ENCODE data around the gene COCH.

The COCH gene
- 0.05 to 1.2 (median 0.14) reads per million in 3 experiments for total RNA-seq

DNA sequence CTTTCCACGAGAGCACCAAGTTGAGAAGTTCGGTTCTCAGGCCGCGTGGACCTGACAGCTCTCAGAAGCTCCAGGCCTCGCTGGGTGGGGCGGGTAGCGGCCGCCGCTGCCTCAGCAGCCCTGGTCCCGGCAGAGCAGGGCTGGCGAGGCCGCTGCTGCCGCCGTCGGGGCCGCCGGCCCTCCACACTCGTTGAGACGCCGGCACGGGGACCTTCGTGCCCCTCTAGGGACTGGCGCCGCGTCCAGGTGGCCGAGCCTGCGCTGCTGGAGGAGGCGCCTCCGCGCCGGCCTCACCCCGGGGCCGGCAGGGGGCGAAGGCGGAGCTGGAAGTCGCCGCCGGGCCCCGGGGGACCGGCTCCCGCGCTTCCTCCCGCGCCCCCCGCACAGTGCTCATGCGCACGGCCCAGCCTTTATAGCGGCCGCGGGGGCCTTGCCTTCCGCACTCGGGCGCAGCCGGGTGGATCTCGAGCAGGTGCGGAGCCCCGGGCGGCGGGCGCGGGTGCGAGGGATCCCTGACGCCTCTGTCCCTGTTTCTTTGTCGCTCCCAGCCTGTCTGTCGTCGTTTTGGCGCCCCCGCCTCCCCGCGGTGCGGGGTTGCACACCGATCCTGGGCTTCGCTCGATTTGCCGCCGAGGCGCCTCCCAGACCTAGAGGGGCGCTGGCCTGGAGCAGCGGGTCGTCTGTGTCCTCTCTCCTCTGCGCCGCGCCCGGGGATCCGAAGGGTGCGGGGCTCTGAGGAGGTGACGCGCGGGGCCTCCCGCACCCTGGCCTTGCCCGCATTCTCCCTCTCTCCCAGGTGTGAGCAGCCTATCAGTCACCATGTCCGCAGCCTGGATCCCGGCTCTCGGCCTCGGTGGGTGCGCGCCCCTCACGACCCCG is at the start of gene COCH:
TSS of gene COCH (plus strand) at position 440 of the 879 bp plus-strand sequence. CDS start at position 820, 380 bp downstream.
- peak; percentile 1 for DNase-seq

DNA sequence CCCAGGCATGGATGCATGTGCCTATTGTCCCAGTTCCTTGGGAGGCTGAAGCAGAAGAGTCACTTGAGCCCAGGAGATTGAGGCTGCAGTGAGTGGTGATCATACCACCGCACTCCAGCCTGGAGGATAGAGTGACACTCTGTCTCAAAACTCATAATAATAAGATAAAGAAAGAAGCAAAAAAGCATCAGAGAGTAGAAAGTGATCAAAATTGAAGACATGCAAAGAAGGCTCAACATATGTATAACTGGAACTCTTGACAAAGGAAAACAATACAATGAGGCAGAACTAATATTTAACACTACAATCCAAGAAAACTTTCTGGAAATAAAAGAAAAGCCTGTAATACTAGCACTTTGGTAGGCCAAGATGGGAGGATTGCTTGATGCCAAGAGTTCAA is 48.3 kb upstream of the COCH start:
- DNase-seq, result no peak

DNA sequence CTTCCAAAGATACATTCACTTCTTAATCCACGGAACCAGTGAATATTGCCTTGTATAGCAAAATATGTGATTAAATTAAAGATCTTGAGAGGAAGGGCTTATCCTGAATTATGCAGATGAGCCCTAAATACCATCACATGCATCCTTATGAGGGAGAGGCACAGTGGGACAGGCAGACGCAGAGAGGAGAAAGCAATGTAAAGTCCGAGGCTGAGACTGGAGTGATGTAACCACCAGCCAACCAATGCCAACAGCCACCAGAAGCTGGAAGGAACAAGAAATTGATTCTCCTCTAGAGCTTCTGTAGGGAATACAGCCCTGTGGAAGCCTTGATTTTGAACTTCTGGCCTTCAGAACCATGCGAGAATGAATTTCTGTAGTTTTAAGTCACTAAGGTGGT is 44.5 kb upstream of the COCH start:
- DNase-seq, result no peak

DNA sequence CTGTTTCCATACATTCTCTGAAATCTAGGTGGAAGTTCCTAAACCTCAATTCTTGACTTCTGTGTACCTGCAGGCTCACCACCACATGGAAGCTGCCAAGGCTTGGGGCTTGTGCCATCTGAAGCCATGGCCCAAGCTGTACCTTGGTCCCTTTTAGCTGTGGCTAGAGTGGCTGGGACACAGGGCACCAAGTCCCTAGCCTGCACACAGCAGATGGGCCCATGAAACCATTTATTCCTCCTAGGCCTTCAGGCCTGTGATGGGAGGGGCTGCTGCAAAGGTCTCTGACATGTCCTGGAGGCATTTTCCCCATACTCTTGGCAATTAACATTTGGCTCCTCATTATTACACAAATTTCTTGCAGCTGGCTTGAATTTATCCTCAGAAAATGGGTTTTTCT is 40.0 kb upstream of the COCH start:
- DNase-seq, result no peak

DNA sequence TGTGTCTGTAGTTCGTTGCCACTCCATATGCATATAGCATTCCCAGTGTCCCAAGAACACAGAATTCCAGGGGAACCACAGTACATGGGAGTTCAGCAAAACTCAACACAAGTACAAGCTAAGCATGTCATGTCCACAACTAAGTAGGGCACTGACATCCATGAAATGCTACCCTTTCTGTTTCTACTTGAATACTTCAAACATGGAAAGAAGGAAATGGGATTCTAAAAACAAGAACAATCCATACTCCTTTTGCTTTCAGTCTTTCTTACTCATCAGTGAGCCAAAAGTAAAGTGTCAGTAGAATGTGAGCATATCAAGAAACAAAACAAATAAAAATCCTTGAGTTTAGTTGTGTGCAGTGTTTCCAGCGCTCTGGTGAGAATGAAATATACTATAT is 36.0 kb upstream of the COCH start:
- DNase-seq, result no peak

DNA sequence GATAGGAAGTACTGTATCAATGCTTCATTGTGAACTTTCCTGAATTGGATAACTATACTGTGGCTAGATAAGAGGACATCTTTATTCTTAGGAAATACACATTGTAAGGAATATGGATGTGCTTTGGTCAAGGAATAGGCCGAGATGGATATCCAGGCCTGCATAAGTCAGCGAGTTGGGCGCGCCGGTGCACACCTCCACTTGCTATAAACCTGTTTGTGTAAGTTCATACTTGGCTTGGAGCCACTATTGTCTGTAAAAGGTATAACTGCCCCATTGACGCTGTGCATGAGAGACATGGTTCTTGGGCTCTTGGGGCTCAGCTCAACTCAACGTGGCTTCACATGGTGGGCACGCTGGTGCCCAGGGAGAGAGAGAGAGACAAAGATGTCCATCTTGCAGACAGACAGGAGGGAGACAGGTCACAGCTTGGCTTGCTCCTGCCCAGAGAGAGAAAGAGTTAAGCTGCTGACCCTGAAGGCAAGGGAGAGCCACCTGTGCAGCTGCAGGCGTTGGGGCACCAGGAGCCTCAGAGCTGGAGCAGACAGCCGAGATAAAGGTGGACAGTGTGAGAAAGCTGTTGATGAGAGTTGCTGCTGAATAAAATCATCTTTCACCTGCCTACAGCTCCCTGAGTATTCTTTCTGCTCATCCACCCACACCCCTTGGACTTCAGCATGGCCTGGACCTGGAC is 34.1 kb upstream of the COCH start:
- no peak for DNase-seq

DNA sequence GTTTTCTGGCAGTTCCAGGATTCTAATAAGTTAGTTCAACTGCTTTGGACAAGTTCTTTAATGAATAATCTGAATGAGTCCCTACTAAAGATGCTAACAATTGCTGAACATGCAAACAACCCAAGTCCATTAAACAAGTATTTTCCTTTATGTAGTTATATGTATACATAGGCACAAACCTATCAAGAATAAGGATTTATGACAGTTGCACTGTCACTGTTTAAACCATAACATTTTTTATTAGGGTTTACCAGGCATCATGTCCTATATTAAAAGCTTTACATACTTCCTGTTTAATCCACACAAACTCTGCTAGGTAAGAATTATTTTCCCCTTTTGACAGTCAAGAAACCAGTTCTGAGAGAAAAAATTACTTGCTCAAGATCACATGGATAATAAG is 31.9 kb upstream of the COCH start:
- no peak for DNase-seq

DNA sequence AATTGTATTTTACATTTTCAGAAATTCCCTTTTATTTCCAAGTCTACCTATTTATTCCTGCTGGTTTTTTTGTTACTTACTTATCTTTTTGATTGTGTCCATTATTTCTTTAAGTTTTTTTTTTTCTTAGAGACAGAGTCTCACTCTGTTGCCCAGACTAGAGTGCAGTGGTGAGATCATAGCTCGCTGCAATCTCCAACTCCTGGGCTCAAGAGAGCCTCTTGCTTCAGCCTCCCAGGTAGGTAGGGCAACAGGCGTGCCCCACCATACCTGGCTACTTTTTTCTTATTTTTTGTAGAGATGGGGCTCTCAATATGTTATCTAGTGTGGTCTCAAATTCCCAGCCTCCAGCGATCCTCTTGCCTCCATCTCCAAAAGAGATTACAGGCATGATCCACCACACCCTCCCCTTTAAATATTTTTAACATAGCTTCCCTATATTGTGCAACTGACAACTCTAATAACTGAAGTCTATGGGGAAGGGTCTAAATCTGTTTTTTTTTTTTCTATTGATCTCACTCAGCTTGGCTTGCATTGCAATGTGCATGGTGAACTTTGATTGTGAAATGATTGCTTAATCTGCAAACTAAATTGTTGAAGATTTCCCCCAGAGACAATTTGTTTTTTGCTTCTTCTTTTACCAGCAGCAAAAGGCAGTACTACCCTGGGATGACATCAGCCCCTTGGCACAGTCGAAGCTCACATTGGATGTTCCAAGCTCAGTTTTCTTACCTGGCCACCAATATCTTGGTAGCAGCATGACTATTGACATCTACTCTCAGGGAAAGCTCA is 25.7 kb upstream of the COCH start:
- DNase-seq, result no peak

DNA sequence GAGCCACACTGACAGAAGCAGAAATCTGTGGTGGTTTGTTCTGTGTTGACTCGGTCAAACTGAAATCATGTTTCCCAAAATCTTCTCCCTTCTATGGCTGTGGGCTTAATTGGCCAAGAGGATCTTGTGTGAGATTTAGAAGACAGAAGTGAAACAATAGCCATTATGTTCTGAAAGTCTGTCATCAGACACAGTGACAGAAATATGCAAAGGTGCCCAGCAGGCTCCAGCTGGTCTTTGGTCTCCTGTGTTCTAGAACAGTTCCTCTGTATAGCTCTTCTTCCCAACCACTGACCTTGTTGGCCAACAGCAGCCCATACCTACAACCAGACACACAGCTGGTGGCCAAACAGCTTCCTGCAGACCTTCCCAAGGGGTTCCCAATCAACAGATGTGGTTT is 25.0 kb upstream of the COCH start:
- DNase-seq, result no peak

DNA sequence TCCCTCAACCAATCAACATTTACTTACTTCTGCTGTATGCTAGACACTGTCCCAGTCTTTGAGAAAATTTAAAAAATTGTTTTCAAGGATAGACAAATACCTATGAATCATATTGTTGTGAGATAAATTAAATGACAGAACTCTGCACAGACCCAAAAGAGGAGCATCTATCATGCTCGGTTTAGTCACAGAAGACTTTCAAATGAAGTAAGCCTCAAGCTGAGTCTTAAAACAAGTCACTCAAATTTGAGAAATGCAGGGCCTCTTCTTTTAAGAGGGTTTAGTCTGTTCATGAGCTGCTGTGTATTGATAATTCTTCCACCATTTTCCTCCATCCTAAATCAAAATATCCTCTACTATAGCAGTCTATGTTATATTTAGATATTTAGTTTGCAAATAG is 24.4 kb upstream of the COCH start:
- no peak for DNase-seq

DNA sequence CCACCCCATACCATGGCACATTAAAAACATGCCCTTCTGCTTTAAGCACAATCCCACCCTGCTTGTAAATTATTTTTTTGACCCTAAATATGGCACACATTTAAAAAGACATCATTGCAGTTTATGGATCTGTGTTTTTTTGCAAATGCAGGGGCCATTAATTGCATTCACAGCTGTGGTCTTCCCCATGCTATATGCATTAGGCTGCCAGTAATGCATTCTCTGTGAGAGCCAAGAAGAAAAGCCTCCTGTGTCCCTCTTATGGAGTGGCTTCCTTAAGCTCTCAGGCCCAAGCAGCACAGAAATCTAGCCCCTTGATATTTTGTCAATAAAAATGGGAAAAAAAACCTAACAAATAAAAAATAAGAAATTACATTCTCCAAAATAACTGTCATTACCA is 20.4 kb upstream of the COCH start:
- DNase-seq, result no peak

DNA sequence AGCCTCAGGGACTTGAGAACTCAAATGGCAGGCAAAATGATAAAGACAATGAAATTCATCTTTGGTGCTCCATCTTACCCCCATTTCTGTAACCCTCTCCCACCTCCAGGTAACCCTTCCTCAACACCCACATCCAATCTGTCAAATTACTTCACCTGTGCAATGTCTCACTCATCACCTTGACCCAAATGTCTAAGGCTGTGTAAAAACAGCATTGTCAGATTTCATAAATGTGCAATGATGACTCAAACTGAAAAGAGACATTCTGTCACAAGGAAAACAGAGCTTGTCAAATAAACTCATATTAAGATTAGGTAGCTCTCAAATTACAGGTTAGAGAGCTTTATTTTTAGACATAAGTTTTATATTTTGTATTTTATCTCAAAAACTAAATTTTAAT is 19.9 kb upstream of the COCH start:
- no peak for DNase-seq

DNA sequence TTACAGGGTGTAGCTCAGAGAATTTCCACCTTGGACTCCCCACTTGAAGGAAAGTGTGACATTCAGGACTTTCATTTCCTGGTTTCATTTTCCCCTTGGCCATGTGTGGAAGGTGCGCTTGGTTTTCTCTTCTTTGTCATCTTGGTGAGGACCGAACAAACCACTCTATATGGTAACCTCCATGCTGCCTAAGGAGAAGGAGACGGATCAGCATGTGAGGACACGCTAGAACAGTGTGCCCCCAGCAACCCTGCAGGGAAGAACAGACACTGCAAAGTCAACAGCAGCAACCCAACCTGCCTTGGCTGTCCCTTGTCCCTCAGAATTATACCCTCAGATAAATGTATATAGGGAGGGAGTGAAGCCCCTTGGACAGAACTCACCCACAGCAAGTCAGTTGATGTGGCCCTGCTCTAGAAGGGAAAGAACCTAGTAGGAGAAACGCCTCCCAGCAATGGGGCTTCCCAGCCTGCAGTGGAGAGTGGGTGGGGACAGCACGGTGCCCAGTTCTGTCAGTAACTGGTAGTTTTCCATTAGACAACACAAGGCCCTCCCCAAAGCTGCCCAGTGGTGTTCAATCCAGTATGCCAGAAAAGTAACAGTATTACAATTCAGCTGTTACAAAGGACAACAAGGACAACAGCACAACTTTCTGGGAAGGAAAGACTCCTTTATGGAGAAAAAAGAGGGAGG is 18.9 kb upstream of the COCH start:
- no peak for DNase-seq

DNA sequence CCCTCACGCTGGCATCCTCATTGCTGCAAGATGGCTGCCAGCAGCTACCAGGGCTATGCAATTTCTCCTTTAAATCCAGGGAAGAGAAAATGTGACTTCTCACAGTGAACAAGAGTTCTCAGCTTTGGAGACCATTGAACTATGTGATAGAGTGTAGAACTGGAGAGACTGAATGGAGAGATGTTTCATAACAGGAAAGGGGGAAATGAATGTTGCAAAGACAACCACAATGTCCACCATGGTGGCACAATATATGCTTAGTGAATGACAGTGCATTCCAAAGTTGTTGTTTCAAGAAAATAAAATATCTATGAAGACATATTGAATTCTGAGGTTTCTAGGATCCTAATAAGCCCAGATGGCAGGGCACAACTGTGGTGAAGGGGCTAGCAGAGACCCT is 13.2 kb upstream of the COCH start:
- no peak for DNase-seq

DNA sequence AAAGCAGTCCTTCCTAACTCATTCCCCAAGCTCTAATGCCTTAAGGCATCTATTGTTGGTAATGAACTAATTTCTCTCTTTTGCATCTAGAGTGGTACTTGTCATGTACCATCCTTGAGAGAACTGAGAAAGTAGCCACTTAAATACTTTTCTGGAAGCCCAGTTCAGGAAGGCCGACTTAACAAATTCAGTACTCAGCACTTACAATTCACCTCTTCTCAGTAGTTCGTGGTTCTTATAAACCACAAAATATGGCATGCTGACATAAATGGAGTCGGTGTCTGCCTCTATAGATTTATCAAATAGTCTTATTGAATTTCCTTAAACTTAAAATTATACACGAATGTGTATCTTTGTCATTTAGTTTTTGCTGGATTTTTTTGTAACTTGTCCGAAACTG is 9.4 kb upstream of the COCH start:
- no peak for DNase-seq

DNA sequence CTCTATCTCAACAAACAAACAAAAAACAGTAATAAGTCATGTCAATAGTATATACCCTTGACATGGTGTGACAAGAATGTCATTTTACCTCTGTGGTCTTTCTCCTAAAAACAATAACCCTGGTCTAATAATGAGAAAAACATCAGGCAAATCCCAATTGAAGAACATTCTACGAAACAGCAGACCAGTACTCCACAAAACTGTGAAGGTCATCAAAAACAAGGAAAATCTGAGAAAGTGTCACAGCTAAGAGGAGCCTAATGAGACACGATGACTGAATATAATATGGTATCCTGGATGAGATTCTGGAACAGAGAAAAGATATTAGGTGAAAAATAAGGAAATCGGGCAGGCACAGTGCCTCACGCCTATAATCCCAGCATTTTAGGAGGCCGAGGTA is 5.6 kb upstream of the COCH start:
- DNase-seq, result no peak

DNA sequence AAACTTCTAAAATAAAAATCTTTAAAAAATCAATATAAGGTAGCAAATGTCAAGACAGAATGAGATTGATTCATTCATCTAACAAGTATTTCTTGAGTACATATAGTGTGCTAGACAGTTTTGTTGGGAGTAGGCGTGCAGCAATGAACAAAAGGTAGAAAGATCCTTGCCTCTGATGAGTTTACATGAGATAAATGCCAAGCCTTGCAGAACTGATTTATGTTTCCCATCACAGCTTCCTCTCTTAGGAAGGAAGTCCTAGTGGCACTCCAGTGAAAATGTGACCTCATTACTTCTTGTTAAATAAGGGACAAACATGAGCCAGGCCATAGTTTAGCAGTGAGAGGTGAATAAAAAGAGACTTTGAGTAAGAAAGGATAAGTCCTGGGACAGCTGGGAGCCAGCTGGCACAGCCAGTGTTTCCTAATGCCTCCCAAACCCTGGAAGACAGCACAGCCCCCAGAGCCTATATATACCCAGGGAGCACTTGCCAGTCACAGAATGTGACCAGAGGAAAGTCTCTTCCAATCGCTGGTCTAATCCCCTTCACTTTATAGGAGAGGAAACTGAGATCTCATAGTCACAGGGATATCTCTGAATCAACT is 4.7 kb upstream of the COCH start:
- no peak for DNase-seq

DNA sequence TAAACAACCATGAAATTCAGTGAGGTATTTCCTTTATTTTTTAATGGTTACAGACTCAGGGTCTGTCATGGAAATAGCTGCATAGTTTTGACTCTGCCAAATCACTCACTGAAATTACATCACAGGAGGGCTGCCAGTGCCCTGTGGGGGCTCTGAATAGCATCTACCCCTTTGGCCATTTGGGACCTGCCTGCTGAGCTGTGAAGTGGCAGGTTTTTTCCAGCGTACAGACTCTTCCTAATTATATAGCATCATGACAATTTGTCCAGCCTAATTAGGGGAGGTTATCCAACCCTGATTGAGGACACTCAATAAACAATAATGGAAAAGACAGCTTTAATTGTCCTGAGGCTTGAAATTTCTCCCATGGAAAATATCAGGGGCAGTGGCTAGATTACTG is 1.8 kb upstream of the COCH start:
- no peak for DNase-seq

DNA sequence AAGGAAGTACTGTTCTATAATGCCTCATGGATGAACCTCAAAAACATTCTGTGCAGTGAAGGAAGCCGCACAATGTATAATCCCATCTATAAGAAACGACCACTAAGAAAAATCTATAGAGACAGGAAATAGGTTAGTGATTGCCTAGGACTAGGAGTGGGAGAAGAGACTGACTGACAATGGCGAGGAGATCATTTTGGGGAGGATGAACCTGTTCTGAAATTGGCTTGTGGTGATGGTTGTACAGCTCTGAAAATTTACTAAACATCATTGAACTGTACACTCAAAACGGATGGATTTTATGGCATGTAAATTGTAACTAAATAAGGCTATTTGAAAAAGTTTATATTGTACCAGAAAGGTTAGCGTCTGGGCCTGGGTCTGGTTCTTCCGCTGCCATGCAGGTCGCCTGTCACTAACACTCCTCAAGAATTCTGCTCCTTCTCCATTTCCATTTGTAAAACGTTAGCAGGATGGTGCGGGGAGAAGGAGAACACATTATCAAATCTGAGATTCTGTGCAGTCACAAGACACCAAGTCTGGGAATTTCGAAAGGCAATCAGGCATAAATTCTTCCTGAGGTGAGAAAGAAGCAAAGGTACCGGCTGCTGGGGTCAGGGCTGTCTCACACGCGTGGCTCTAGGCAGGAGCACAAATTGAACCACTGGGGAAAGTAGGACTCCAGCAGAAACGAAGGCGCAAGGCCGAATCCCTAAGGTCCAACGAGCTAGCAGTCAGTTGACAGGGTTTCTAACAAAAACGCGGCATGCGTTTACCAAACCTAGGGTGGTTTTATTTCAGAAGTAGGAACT is 845 bp upstream of the COCH start:
- no peak for DNase-seq

DNA sequence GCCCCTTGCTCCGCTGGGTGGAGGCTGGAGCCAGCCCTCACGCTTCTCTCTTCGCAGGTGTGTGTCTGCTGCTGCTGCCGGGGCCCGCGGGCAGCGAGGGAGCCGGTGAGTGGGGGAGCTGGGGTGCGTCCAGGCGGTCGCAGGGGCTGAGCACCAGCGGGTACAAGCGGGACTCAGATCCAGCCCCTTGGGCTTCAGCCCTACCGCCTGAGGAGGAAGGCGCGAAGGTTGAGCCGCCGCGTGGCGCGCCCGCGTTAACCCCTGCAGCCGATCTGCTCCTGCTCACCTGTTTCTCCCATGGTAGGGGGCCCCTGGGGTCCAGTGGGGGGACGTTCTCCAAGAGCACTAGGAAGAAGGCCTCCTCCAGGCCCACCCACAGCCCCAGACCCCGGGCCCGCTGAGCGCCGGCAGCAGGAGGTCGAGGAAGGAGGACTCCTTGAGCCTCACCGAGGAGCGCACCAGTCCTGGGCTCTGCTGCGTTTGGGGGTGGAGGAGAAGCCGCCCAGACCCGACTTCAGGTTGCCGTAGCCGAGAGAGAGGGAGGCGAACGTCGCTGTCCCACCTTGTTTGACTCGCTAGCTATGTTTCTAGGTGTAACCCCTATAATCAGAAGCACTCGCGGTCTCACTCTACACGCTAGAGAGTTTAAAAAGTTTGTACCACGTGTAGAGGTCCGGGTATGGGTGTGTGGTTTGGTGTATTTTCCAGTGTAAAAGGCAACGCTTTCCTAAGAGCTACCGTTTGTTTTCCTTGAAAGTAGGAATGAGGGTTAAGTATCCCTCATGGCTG is 834 bp downstream of the COCH start:
- DNase-seq, result no peak

DNA sequence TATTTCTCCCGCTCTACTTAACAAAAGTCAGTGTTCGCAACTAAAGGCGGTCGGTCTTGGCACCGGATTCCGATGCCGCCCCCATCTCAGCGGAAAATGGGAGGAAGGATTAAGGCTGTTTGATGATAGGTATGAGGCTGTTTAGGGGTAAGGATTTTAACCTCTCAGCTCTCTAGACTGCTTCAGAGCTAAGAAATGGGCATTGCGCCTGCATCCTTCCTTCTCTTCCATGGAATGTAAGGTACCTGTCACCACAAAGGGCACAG is 1.4 kb downstream of the COCH start:
- no peak for DNase-seq
